HEK293T (cell line): Measurements from ENCODE around the gene ZNF492.

Experiments used
- CTCF ChIA-PET: fragments of 350-600 bp; formaldehyde crosslinking; extraction: SDS; loops from one replicate; lab custom pipeline; 2021; ENCODE audit warnings: antibody characterized with exemption, inconsistent platforms; lab: Yijun Ruan, JAX
- POLR2A ChIA-PET: fragments of 350-600 bp; formaldehyde crosslinking; extraction: SDS; loops from one replicate; lab custom pipeline; 2020; ENCODE audit warnings: antibody characterized with exemption, inconsistent platforms; lab: Yijun Ruan, JAX
- DNase-seq: peaks from one replicate; pipeline ENCODE4 v3.0.0; 2012; ENCODE audit warnings: mixed read lengths; ENCODE audit errors: extremely low spot score
- ARNT ChIP-seq: fragments of 450-650 bp; IDR thresholded peaks from 2 replicates; pipeline ENCODE4 v1.6.1; 2017; ENCODE audit warnings: mild to moderate bottlenecking
- BHLHE40 ChIP-seq: fragments of 450-650 bp; IDR thresholded peaks from 2 replicates; pipeline ENCODE4 v1.6.1; 2016; ENCODE audit warnings: mild to moderate bottlenecking, moderate library complexity, borderline replicate concordance
- CTBP1 ChIP-seq: fragments of 450-650 bp; IDR thresholded peaks from 2 replicates; pipeline ENCODE4 v1.6.1; 2016; ENCODE audit warnings: borderline replicate concordance
- ELF4 ChIP-seq: fragments of 450-650 bp; IDR thresholded peaks from 2 replicates; pipeline ENCODE4 v1.6.1; 2017; ENCODE audit warnings: antibody characterized with exemption
- FOXA1 ChIP-seq: fragments of 450-650 bp; IDR thresholded peaks from 2 replicates; pipeline ENCODE4 v1.6.1; 2016; ENCODE audit warnings: mild to moderate bottlenecking
- FOXK2 ChIP-seq: fragments of 450-650 bp; IDR thresholded peaks from 2 replicates; pipeline ENCODE4 v1.6.1; 2016; ENCODE audit warnings: mild to moderate bottlenecking
- FOXM1 ChIP-seq: fragments of 450-650 bp; IDR thresholded peaks from 2 replicates; pipeline ENCODE4 v1.6.1; 2017; ENCODE audit warnings: mild to moderate bottlenecking, borderline replicate concordance
- HDGF ChIP-seq: fragments of 450-650 bp; IDR thresholded peaks from 2 replicates; pipeline ENCODE4 v1.6.1; 2017; ENCODE audit warnings: antibody characterized with exemption, borderline replicate concordance
- L3MBTL2 ChIP-seq: fragments of 450-650 bp; conservative IDR thresholded peaks from 2 replicates; pipeline ENCODE4 v1.6.1; 2016; ENCODE audit warnings: mild to moderate bottlenecking
- LEF1 ChIP-seq: fragments of 450-650 bp; IDR thresholded peaks from 2 replicates; pipeline ENCODE4 v1.6.1; 2017; ENCODE audit warnings: mild to moderate bottlenecking, borderline replicate concordance
- NFRKB ChIP-seq: fragments of 450-650 bp; IDR thresholded peaks from 2 replicates; pipeline ENCODE4 v1.6.1; 2016; ENCODE audit warnings: mild to moderate bottlenecking, moderate library complexity
- SP1 ChIP-seq: fragments of 450-650 bp; IDR thresholded peaks from 2 replicates; pipeline ENCODE4 v1.6.1; 2017
- SUZ12 ChIP-seq: fragments of 450-650 bp; IDR thresholded peaks from 2 replicates; pipeline ENCODE4 v1.6.1; 2016; ENCODE audit warnings: mild to moderate bottlenecking
- TARDBP ChIP-seq: fragments of 450-650 bp; IDR thresholded peaks from 2 replicates; pipeline ENCODE4 v1.6.1; 2016
- ZNF384 ChIP-seq: fragments of 450-650 bp; IDR thresholded peaks from 2 replicates; pipeline ENCODE4 v1.6.1; 2016
- TF ChIP-seq, protein P1 (sequence below): fragments of 450-650 bp; IDR thresholded peaks from 2 replicates; pipeline ENCODE4 v1.6.1; 2016

ZNF492 gene

GRCh38 chr19:22606954-22607652 is 27.0 kb upstream of the ZNF492 start:
- ChIA-PET POLR2A (no interaction called here), CTCF (no interaction called here)
- TF ChIP-seq SP1, result no peak
- TF ChIP-seq CTBP1, result no peak
- DNase-seq, result no peak

DNA sequence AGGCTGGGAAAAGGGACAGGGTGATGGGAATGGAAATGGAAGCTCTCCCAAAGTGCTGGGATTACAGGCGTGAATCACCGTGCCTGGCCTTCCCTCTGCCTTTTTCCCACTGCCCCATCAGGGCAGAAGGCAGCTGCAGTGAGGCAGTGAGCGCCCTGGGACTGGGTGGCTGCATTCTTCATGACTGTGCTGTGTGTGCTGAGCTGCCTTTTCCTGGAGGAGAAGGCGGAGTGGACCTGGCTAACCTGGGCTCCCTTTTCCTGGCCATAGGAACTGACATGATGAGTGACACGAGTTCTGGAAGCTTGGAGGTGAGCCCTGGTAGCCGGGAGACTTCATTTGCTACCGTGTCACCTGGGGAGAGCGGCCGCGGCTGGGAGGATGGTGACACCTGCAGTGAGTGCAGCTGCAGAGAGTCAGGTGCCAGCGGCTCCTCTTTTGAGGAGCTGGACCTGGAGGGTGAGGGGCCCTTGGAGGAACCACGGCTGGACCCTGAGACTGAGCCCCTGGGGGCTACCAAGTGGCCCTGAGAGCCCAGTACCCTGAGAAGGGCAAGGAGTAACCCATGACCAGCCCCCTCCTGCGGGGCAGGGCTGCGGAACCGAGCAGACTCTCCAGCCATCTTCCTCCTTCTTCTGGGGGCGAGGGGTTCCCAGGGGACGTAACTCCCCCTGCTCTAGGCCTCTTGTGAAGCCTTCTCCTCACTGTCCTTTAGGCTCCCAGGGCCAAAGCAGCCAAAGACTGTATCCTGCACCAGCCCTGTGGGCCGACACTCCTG is 26.3 kb upstream of the ZNF492 start:
- ChIA-PET CTCF (no interaction called here), POLR2A (no interaction called here)
- DNase-seq, result no peak
- TF ChIP-seq NFRKB (no peak), L3MBTL2 (no peak), FOXM1 (no peak), ARNT (no peak), SP1 (no peak), SUZ12 (no peak), BHLHE40 (no peak)
- TF ChIP-seq, protein P1, sequence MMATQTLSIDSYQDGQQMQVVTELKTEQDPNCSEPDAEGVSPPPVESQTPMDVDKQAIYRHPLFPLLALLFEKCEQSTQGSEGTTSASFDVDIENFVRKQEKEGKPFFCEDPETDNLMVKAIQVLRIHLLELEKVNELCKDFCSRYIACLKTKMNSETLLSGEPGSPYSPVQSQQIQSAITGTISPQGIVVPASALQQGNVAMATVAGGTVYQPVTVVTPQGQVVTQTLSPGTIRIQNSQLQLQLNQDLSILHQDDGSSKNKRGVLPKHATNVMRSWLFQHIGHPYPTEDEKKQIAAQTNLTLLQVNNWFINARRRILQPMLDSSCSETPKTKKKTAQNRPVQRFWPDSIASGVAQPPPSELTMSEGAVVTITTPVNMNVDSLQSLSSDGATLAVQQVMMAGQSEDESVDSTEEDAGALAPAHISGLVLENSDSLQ, result no peak

- ChIA-PET POLR2A (no interaction called here), CTCF (no interaction called here)
- DNase-seq, result no peak
- no peak for TF ChIP-seq FOXA1
- TF ChIP-seq SP1, result no peak
- no peak for TF ChIP-seq ARNT
- TF ChIP-seq SUZ12, result no peak
- TF ChIP-seq ZNF384, result no peak
- TF ChIP-seq ELF4, result no peak
- no peak for TF ChIP-seq CTBP1
- no peak for TF ChIP-seq NFRKB
- no peak for TF ChIP-seq FOXM1
- TF ChIP-seq HDGF, result no peak
- no peak for TF ChIP-seq BHLHE40
- no peak for TF ChIP-seq LEF1
- TF ChIP-seq TARDBP, result no peak
- no peak for TF ChIP-seq FOXK2
- TF ChIP-seq, protein P1, result no peak
Observed at GRCh38 chr19:22608441-22608840, 25.7 kb upstream of the ZNF492 start.

DNA sequence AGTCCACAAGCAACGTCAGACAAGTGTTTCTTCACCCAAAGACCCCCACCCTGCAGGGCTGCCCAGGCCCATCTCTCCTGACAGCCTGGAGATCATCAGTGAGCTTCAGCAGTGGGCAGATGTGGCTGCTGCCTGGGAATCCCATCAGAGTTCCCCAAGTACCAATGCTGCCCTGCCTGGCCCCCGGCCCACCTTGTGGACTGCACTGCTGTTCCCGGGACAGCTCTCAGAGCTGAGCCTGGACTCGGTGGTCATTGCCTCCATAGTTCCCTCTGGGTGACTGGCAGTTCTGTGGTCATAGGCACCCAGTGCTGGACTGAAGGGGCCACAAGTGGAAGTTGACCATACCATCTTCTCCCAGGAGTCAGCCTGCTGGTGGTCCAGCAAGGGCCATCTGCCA is 24.5 kb upstream of the ZNF492 start:
- TF ChIP-seq LEF1 (no peak), CTBP1 (no peak)
- DNase-seq, result no peak
- POLR2A ChIA-PET, result no interaction called here
- CTCF ChIA-PET, result no interaction called here

DNA sequence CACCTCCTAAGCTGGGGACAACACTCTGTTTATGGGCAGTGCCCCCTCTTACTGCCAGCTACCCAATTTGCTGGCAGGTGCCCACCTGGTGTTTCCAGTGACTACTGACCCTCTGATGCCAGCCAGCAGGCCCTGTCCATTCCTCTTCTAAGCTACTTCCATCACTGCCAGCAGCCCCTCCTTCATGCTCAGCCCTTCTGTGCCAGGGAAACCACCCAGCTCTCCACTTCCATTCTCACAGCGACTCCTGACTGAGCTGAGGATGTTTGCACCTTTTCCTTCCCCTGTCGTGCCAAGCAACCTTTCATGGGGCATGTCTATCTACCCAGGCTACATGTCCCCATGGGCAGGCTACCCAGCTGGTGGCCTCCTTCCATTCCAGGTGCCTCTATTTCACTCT is 24.0 kb upstream of the ZNF492 start:
- DNase-seq, result no peak
- ChIA-PET POLR2A (no interaction called here), CTCF (no interaction called here)
- TF ChIP-seq FOXA1 (no peak), ELF4 (no peak), ZNF384 (no peak), SP1 (no peak), HDGF (no peak), CTBP1 (no peak), BHLHE40 (no peak), TARDBP (no peak), NFRKB (no peak), FOXM1 (no peak), ARNT (no peak)
- TF ChIP-seq, protein P1, result no peak

- POLR2A ChIA-PET, result no interaction called here
Observed at GRCh38 chr19:22612316-22612715, 21.8 kb upstream of the ZNF492 start.

More at GRCh38 chr19:22612316-22612715, 21.8 kb upstream of the ZNF492 start:
- no peak for TF ChIP-seq BHLHE40
- no peak for TF ChIP-seq SP1
- TF ChIP-seq NFRKB, result no peak
- no peak for TF ChIP-seq HDGF
- no peak for TF ChIP-seq CTBP1
- no peak for TF ChIP-seq LEF1
- no peak for TF ChIP-seq FOXA1
- no peak for TF ChIP-seq ARNT
- DNase-seq, result no peak
- CTCF ChIA-PET, result no interaction called here
